Measurements from ENCODE around the gene NMNAT2. TPM values are rescaled to one million over a fixed set of nuclear protein-coding genes. Genes with fewer than 3 reads are reported as not detected.

Gene NMNAT2
- total RNA-seq, 1 experiment from 2014 or later: not detected

DNA sequence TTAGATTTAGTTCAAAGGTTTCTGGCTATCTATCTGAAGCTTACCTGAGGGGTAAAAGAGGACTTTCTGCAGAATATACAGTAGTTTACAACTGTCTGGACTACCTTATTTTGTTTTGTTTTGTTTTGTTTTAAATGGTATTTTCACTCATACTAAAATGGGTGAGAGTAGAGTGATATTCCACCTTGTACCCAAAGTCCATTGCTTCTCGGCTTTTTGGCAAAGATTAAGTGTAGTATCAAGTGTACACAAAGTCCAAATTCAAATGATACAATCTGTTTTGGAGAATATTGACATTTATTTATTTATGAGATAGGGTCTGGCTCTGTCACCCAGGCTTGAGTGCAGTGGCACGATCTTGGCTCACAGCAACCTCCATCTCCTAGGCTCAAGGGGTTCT is 42.4 kb upstream of the NMNAT2 start:
- Histone ChIP-seq H3K4me1 (ENCODE audit: control insufficient read depth in 1 of 2, insufficient read depth in 2 of 2, low read length in 2 of 2) (peaks cover 13 to 22% of the 10 kb centered on the region in 2 experiments; a peak in 3 of 4 replicates), H3K4me2 (ENCODE audit: low read length) (no peak overlapping the region), H3K27ac (ENCODE audit: low read depth, low read length) (no peak overlapping the region), H3K9ac (ENCODE audit: low read length) (no peak overlapping the region), H4K20me1 (ENCODE audit: insufficient read depth) (no peaks in the 10 kb centered on the region), H2AFZ (ENCODE audit: low read depth, low read length, poor library complexity, severe bottlenecking) (no peak overlapping the region), H3K36me3 (ENCODE audit: control insufficient read depth in 1 of 2, insufficient read depth in 2 of 2, low read length in 2 of 2) (no peaks in the 10 kb centered on the region), H3K9me2 (ENCODE audit: insufficient read depth) (no peaks in the 10 kb centered on the region), H3K27me3 (ENCODE audit: insufficient read depth, low read length) (no peaks in the 10 kb centered on the region), H3K9me3 (ENCODE audit: control insufficient read depth in 1 of 2, insufficient read depth in 1 of 2, low read depth in 1 of 2, low read length in 2 of 2) (no peaks in the 10 kb centered on the region), H3K4me3 (replicated peaks in 1 of 2; ENCODE audit: low read depth in 1 of 2, low read length in 2 of 2) (no peak overlapping the region), H3K79me2 (ENCODE audit: insufficient read depth, low read length) (no peaks in the 10 kb centered on the region)
- DNase-seq (ENCODE audit: low read depth, low spot score): no peak
- no TSS peak for BruUV-seq (replicated peaks)
- CTCF ChIA-PET: no interaction called here
- POLR2A ChIA-PET: no interaction called here
- intact Hi-C loops (cut with micrococcal nuclease): loop anchor here (1.0 kb wide), 1 partner anchor 21 kb away; no protein-coding TSS in a partner anchor
- no peak for TF ChIP-seq CEBPB (IDR thresholded peaks at IDR 0.05; ENCODE audit: low read depth)
- TF ChIP-seq POLR2AphosphoS5 (IDR thresholded peaks at IDR 0.05; ENCODE audit: low read depth, low read length): no peak
- TF ChIP-seq, protein P1, sequence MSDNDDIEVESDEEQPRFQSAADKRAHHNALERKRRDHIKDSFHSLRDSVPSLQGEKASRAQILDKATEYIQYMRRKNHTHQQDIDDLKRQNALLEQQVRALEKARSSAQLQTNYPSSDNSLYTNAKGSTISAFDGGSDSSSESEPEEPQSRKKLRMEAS (IDR thresholded peaks at IDR 0.05): no peak
- TF ChIP-seq, protein P2, sequence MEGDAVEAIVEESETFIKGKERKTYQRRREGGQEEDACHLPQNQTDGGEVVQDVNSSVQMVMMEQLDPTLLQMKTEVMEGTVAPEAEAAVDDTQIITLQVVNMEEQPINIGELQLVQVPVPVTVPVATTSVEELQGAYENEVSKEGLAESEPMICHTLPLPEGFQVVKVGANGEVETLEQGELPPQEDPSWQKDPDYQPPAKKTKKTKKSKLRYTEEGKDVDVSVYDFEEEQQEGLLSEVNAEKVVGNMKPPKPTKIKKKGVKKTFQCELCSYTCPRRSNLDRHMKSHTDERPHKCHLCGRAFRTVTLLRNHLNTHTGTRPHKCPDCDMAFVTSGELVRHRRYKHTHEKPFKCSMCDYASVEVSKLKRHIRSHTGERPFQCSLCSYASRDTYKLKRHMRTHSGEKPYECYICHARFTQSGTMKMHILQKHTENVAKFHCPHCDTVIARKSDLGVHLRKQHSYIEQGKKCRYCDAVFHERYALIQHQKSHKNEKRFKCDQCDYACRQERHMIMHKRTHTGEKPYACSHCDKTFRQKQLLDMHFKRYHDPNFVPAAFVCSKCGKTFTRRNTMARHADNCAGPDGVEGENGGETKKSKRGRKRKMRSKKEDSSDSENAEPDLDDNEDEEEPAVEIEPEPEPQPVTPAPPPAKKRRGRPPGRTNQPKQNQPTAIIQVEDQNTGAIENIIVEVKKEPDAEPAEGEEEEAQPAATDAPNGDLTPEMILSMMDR (IDR thresholded peaks at IDR 0.05 in 2 of 3, conservative IDR thresholded peaks at IDR 0.05 in 1 of 3; ENCODE audit: borderline replicate concordance in 1 of 3, insufficient read depth in 1 of 3, low read depth in 2 of 3, low read length in 2 of 3): no peak
- TF ChIP-seq JUND (IDR thresholded peaks at IDR 0.05): no peak
- no peak for TF ChIP-seq RAD21 (IDR thresholded peaks at IDR 0.05; ENCODE audit: low read depth)
- no peak for TF ChIP-seq SRF (IDR thresholded peaks at IDR 0.05; ENCODE audit: low read depth)
- TF ChIP-seq, protein P3, sequence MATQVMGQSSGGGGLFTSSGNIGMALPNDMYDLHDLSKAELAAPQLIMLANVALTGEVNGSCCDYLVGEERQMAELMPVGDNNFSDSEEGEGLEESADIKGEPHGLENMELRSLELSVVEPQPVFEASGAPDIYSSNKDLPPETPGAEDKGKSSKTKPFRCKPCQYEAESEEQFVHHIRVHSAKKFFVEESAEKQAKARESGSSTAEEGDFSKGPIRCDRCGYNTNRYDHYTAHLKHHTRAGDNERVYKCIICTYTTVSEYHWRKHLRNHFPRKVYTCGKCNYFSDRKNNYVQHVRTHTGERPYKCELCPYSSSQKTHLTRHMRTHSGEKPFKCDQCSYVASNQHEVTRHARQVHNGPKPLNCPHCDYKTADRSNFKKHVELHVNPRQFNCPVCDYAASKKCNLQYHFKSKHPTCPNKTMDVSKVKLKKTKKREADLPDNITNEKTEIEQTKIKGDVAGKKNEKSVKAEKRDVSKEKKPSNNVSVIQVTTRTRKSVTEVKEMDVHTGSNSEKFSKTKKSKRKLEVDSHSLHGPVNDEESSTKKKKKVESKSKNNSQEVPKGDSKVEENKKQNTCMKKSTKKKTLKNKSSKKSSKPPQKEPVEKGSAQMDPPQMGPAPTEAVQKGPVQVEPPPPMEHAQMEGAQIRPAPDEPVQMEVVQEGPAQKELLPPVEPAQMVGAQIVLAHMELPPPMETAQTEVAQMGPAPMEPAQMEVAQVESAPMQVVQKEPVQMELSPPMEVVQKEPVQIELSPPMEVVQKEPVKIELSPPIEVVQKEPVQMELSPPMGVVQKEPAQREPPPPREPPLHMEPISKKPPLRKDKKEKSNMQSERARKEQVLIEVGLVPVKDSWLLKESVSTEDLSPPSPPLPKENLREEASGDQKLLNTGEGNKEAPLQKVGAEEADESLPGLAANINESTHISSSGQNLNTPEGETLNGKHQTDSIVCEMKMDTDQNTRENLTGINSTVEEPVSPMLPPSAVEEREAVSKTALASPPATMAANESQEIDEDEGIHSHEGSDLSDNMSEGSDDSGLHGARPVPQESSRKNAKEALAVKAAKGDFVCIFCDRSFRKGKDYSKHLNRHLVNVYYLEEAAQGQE (IDR thresholded peaks at IDR 0.05; ENCODE audit: low read depth): no peak
- RAD21 ChIA-PET (ENCODE audit: low non-redundant PET in 1 of 2, low total read pairs in 2 of 2, uncharacterized antibody in 2 of 2, unreplicated experiment in 2 of 2): no interaction called here
- no peak for ATAC-seq

All from HCT116 (cell line).